Activated naive CD4-positive, alpha-beta T cell treated with anti-CD3 and anti-CD28 coated beads, Interleukin-2, amount 50 U/mL, for 72 hours (primary cell): ENCODE measurements around the gene FUT4. TPM values are rescaled to one million over a fixed set of nuclear protein-coding genes. Genes with fewer than 3 reads are reported as not detected.

ENCODE experiments used
- ATAC-seq, 2 donors: fragments of 150-1000 bp; cut with Tn5 transposase; 2 replicates each; pipeline ENCODE4 v1.10.0; 2021; ENCODE audit warnings: mild to moderate bottlenecking in 2 of 2, moderate library complexity in 2 of 2
- DNase-seq, 2 donors: peaks; one replicate each; pipeline ENCODE4 v3.0.0; 2021 to 2022; ENCODE audit warnings: low spot score in 2 of 2
- H3K27ac Mint-ChIP-seq, 2 donors: one replicate each; pipeline ENCODE4 v1.8.0; 2022; ENCODE audit warnings: mild to moderate bottlenecking in 2 of 2, mixed read lengths in 2 of 2
- H3K36me3 Mint-ChIP-seq, 2 donors: one replicate each; pipeline ENCODE4 v1.8.0; 2022; ENCODE audit warnings: mixed read lengths in 2 of 2
- H3K9me3 Mint-ChIP-seq, 2 donors: one replicate each; pipeline ENCODE4 v1.8.0; 2022; ENCODE audit warnings: mixed read lengths in 2 of 2
- total RNA-seq, 2 donors: library from RNA; stranded (reverse); gene quantifications; one replicate each; pipeline ENCODE4 v1.2.3, GENCODE V29; 2022

Gene FUT4
- total RNA-seq, 2 donors from 2014 or later = 2.7 to 5.4 TPM

GRCh38 chr11:94525546-94526324 lies 18.0 kb upstream of the FUT4 start:
- Mint-ChIP-seq H3K9me3 (no peaks in the 10 kb centered on the region), H3K36me3 (no peaks in the 10 kb centered on the region), H3K27ac (no peak overlapping the region)
- DNase-seq (no peak), ATAC-seq (no peak)

- H3K27ac Mint-ChIP-seq = no peak overlapping the region
- no peak for DNase-seq
- no peaks in the 10 kb centered on the region for H3K9me3 Mint-ChIP-seq
- no peaks in the 10 kb centered on the region for H3K36me3 Mint-ChIP-seq
- ATAC-seq = no peak
Measured at GRCh38 chr11:94526645-94527438, 16.9 kb upstream of the FUT4 start.

- no peaks in the 10 kb centered on the region for H3K36me3 Mint-ChIP-seq
- H3K9me3 Mint-ChIP-seq = no peaks in the 10 kb centered on the region
- no peak for DNase-seq
- no peak for ATAC-seq
- no peak overlapping the region for H3K27ac Mint-ChIP-seq
Measured at GRCh38 chr11:94528551-94528950, 15.2 kb upstream of the FUT4 start.

- H3K27ac Mint-ChIP-seq = no peak overlapping the region
- H3K9me3 Mint-ChIP-seq = no peaks in the 10 kb centered on the region
Measured at GRCh38 chr11:94532211-94532610, 11.5 kb upstream of the FUT4 start.

GRCh38 chr11:94533206-94533605 lies 10.5 kb upstream of the FUT4 start:
- H3K27ac Mint-ChIP-seq = no peak overlapping the region
- H3K36me3 Mint-ChIP-seq = no peaks in the 10 kb centered on the region
- no peaks in the 10 kb centered on the region for H3K9me3 Mint-ChIP-seq
- ATAC-seq (no peak), DNase-seq (no peak)

More at GRCh38 chr11:94532211-94532610, 11.5 kb upstream of the FUT4 start:
- H3K36me3 Mint-ChIP-seq = no peaks in the 10 kb centered on the region
- ATAC-seq (no peak), DNase-seq (no peak)

GRCh38 chr11:94533696-94534630 lies 9.8 kb upstream of the FUT4 start:
- Mint-ChIP-seq H3K27ac (no peak overlapping the region), H3K9me3 (no peaks in the 10 kb centered on the region), H3K36me3 (no peaks in the 10 kb centered on the region)
- DNase-seq = no peak
- no peak for ATAC-seq

- DNase-seq = no peak
- no peak overlapping the region for H3K27ac Mint-ChIP-seq
- no peak for ATAC-seq
- no peaks in the 10 kb centered on the region for H3K36me3 Mint-ChIP-seq
- no peaks in the 10 kb centered on the region for H3K9me3 Mint-ChIP-seq
Measured at GRCh38 chr11:94536386-94536785, 7.3 kb upstream of the FUT4 start.

- Mint-ChIP-seq H3K36me3 (no peaks in the 10 kb centered on the region), H3K27ac (no peak overlapping the region), H3K9me3 (no peaks in the 10 kb centered on the region)
- ATAC-seq (no peak), DNase-seq (no peak)
Measured at GRCh38 chr11:94537031-94537600, 6.6 kb upstream of the FUT4 start.

GRCh38 chr11:94539420-94539819 lies 4.3 kb upstream of the FUT4 start:
- Mint-ChIP-seq H3K9me3 (no peaks in the 10 kb centered on the region), H3K27ac (no peak overlapping the region), H3K36me3 (no peaks in the 10 kb centered on the region)
- DNase-seq (no peak), ATAC-seq (no peak)

- H3K27ac Mint-ChIP-seq = peak overlapping the region; percentile 13 to 65
- peaks cover 6 to 8% of the 10 kb centered on the region in 2 donors for H3K36me3 Mint-ChIP-seq
- ATAC-seq (peak in 1 of 2 donors; percentile 3), DNase-seq (peak; percentile 29 to 55)
- no peaks in the 10 kb centered on the region for H3K9me3 Mint-ChIP-seq
Measured at GRCh38 chr11:94544646-94545263, 1.0 kb downstream of the FUT4 start.

GRCh38 chr11:94545264-94546161 lies 1.8 kb downstream of the FUT4 start:
- H3K36me3 Mint-ChIP-seq = peaks cover 6 to 8% of the 10 kb centered on the region in 2 donors
- no peaks in the 10 kb centered on the region for H3K9me3 Mint-ChIP-seq
- ATAC-seq = no peak
- H3K27ac Mint-ChIP-seq = peak overlapping the region; percentile 13 to 65
- DNase-seq = no peak

- ATAC-seq = no peak
Measured at GRCh38 chr11:94546162-94546470, 2.4 kb downstream of the FUT4 start.

GRCh38 chr11:94546886-94547285 lies 3.2 kb downstream of the FUT4 start:
- no peak for ATAC-seq
- no peak for DNase-seq
- no peaks in the 10 kb centered on the region for H3K9me3 Mint-ChIP-seq
- H3K36me3 Mint-ChIP-seq = peaks cover 6 to 8% of the 10 kb centered on the region in 2 donors
- H3K27ac Mint-ChIP-seq = peak overlapping the region in 1 of 2 donors; percentile 62

More at GRCh38 chr11:94546162-94546470, 2.4 kb downstream of the FUT4 start:
- DNase-seq = no peak
- Mint-ChIP-seq H3K9me3 (no peaks in the 10 kb centered on the region), H3K27ac (no peak overlapping the region), H3K36me3 (peaks cover 6 to 8% of the 10 kb centered on the region in 2 donors)

- Mint-ChIP-seq H3K36me3 (peaks cover 6 to 8% of the 10 kb centered on the region in 2 donors), H3K27ac (no peak overlapping the region), H3K9me3 (no peaks in the 10 kb centered on the region)
- DNase-seq = no peak
- ATAC-seq = no peak
Measured at GRCh38 chr11:94549146-94549545, 5.4 kb downstream of the FUT4 start.

GRCh38 chr11:94550513-94550912 lies 6.8 kb downstream of the FUT4 start:
- ATAC-seq (no peak), DNase-seq (no peak)
- Mint-ChIP-seq H3K9me3 (no peaks in the 10 kb centered on the region), H3K36me3 (peaks cover 4% of the 10 kb centered on the region in 2 donors), H3K27ac (no peak overlapping the region)
